DOHH2 (cell line): ENCODE data around the gene CEP350.

Source experiments
- H3F3A ChIP-seq: fragments of 200-600 bp; sonication (generic), shearing (Covaris generic); 2 replicates; pipeline ENCODE4 v1.6.0; 2016; ENCODE audit warnings: antibody characterized with exemption, mild to moderate bottlenecking; ENCODE audit not compliant: control insufficient read depth, insufficient read depth
- H3K27ac ChIP-seq: fragments of 200-600 bp; sonication (generic); 2 replicates; pipeline ENCODE4 v1.5.1; 2014; ENCODE audit warnings: low read depth, mild to moderate bottlenecking, low read length, moderate library complexity
- H3K27me3 ChIP-seq: fragments of 200-600 bp; sonication (generic); 2 replicates; pipeline ENCODE4 v1.6.1; 2014; ENCODE audit warnings: mild to moderate bottlenecking, low read length, mixed read lengths; ENCODE audit not compliant: control insufficient read depth
- H3K36me3 ChIP-seq: fragments of 200-600 bp; sonication (generic); 2 replicates; pipeline ENCODE4 v1.6.1; 2014; ENCODE audit warnings: mild to moderate bottlenecking, low read length, moderate library complexity, mixed read lengths; ENCODE audit not compliant: control insufficient read depth
- H3K4me1 ChIP-seq: fragments of 200-600 bp; sonication (generic); 2 replicates; pipeline ENCODE4 v1.6.1; 2014; ENCODE audit warnings: mild to moderate bottlenecking, low read length, mixed read lengths; ENCODE audit not compliant: control insufficient read depth
- H3K4me2 ChIP-seq: fragments of 200-600 bp; sonication (generic); 2 replicates; pipeline ENCODE4 v1.6.0; 2014; ENCODE audit warnings: mild to moderate bottlenecking, low read length, moderate library complexity
- H3K4me3 ChIP-seq: fragments of 200-600 bp; sonication (generic); 2 replicates; pipeline ENCODE4 v1.5.1; 2014; ENCODE audit warnings: mild to moderate bottlenecking, low read length, mixed read lengths
- H3K79me2 ChIP-seq: fragments of 200-600 bp; sonication (generic); 2 replicates; pipeline ENCODE4 v1.6.1; 2014; ENCODE audit warnings: mild to moderate bottlenecking, low read length, mixed read lengths; ENCODE audit not compliant: control insufficient read depth
- H3K9me2 ChIP-seq: fragments of 200-600 bp; sonication (generic); replicated peaks from 2 replicates; pipeline ENCODE4 v1.6.1; 2014; ENCODE audit warnings: mild to moderate bottlenecking, low read length, mixed read lengths; ENCODE audit not compliant: control insufficient read depth
- H3K9me3 ChIP-seq: fragments of 200-600 bp; sonication (generic); 2 replicates; pipeline ENCODE4 v1.6.1; 2014; ENCODE audit warnings: antibody characterized with exemption, low read length, mixed read lengths; ENCODE audit not compliant: control insufficient read depth, insufficient read depth
- H4K20me1 ChIP-seq: fragments of 200-600 bp; sonication (generic); 2 replicates; pipeline ENCODE4 v1.6.0; 2014; ENCODE audit warnings: low read depth, mild to moderate bottlenecking, antibody characterized with exemption, low read length, moderate library complexity; ENCODE audit not compliant: control insufficient read depth, insufficient read depth
- CTCF ChIP-seq: fragments of 200-600 bp; sonication (generic); IDR thresholded peaks from one replicate; pipeline ENCODE4 v1.5.1; 2014; ENCODE audit warnings: antibody characterized with exemption, mild to moderate bottlenecking, low read depth, low read length; ENCODE audit not compliant: poor library complexity, severe bottlenecking
- EZH2phosphoT487 ChIP-seq: fragments of 200-600 bp; sonication (generic); IDR thresholded peaks from 2 replicates; pipeline ENCODE4 v1.6.1; 2017; ENCODE audit warnings: borderline replicate concordance, mild to moderate bottlenecking, antibody characterized with exemption, low read length, moderate library complexity, mixed read lengths

Gene CEP350

DNA sequence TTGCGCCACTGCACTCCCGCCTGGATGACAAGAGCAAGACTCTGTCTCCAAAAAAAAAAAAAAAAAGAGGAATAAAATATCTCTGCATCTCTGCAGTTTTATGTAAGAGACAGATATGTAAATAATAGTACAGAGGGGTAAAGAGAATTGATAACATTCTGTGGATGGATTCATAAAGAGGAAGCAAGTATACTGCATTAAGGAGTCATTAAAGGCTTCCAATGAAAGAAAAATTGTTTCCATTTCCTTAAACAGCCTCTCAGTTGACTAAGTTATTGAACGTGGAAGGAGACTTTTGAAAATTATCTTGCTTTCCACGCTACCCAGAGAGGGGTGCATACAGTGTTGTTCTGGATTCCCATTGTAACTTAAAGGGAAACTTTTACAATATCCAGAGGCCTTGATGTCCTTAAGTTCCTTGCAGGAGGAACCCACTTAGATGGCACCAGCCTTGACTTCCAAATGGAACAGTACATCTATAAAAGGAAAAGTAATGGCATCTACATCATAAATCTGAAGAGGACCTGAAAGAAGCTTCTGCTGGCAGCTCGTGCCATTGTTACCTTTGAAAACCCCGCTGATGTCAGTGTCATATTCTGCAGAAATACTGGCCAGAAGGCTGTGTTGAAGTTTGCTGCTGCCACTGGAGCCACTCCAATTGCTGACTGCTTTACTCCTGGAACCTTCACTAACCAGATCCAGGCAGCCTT, 13.8 kb downstream of the CEP350 start:
- Histone ChIP-seq H3K27ac (no peak overlapping the region), H3K27me3 (no peaks in the 10 kb centered on the region), H3K36me3 (peaks cover 21% of the 10 kb centered on the region), H3K4me2 (no peak overlapping the region), H3F3A (no peaks in the 10 kb centered on the region), H3K79me2 (peaks cover 98% of the 10 kb centered on the region), H3K4me1 (peaks cover 25% of the 10 kb centered on the region), H3K9me2 (no peaks in the 10 kb centered on the region), H3K4me3 (no peak overlapping the region), H4K20me1 (peaks cover 6% of the 10 kb centered on the region; the same call in 1 of the 2 replicates), H3K9me3 (peaks cover 11% of the 10 kb centered on the region; the same call in 1 of the 2 replicates)
- no peak for TF ChIP-seq CTCF
- no peak for TF ChIP-seq EZH2phosphoT487

GRCh38 chr1:179968994-179969919, 14.6 kb downstream of the CEP350 start:
- Histone ChIP-seq H3F3A (no peaks in the 10 kb centered on the region), H3K27ac (no peak overlapping the region), H3K27me3 (no peaks in the 10 kb centered on the region), H3K36me3 (peaks cover 21% of the 10 kb centered on the region), H3K79me2 (peaks cover 98% of the 10 kb centered on the region), H3K9me2 (no peaks in the 10 kb centered on the region), H3K4me1 (peaks cover 29% of the 10 kb centered on the region), H4K20me1 (peaks cover 6% of the 10 kb centered on the region; the same call in 1 of the 2 replicates), H3K9me3 (peaks cover 11% of the 10 kb centered on the region; the same call in 1 of the 2 replicates), H3K4me3 (no peak overlapping the region), H3K4me2 (no peak overlapping the region)
- TF ChIP-seq EZH2phosphoT487 (no peak), CTCF (no peak)

DNA sequence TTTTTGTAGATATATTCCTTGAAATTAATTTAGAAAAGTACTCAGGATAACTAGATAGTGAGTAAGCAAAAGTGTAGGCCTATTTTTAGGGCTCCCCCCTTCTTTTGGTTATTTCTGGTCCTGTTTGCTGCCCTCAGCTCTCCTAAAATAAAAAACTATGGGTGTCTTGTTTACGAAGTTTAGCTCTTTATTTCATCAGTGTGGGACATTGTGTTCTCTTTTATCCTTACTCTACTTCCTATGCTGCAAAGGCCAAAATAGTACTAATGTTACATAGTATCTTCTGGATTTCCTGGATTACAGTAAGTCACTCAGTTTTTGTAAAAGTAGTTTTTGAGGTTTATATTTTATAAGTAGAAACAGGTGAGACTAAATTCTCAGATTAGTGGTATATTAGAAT, 15.4 kb downstream of the CEP350 start:
- Histone ChIP-seq H3K9me2 (no peaks in the 10 kb centered on the region), H3K4me1 (peaks cover 29% of the 10 kb centered on the region), H3K27me3 (no peaks in the 10 kb centered on the region), H3K4me3 (no peak overlapping the region), H4K20me1 (peaks cover 6% of the 10 kb centered on the region; the same call in 1 of the 2 replicates), H3K27ac (no peak overlapping the region), H3K4me2 (no peak overlapping the region), H3K9me3 (peaks cover 7% of the 10 kb centered on the region; the same call in 1 of the 2 replicates), H3F3A (no peaks in the 10 kb centered on the region), H3K79me2 (peaks cover 98% of the 10 kb centered on the region), H3K36me3 (peaks cover 19% of the 10 kb centered on the region)
- no peak for TF ChIP-seq EZH2phosphoT487
- no peak for TF ChIP-seq CTCF
